OCI-LY1 (cell line): ENCODE measurements around the gene AK5.

Source experiments
- H2AFZ ChIP-seq: fragments of 200-600 bp; sonication (generic), shearing (Covaris generic); 2 replicates; pipeline ENCODE4 v1.6.0; 2014; ENCODE audit warnings: antibody characterized with exemption, mild to moderate bottlenecking, low read length
- H3F3A ChIP-seq: fragments of 200-600 bp; sonication (generic), shearing (Covaris generic); 2 replicates; pipeline ENCODE4 v1.6.0; 2014; ENCODE audit warnings: mild to moderate bottlenecking, antibody characterized with exemption, low read length, moderate library complexity; ENCODE audit not compliant: insufficient read depth
- H3K27ac ChIP-seq: fragments of 200-600 bp; sonication (generic); 2 replicates; pipeline ENCODE4 v1.5.1; 2014; ENCODE audit warnings: low read length, mixed run types, mild to moderate bottlenecking, low read depth; ENCODE audit not compliant: poor library complexity, severe bottlenecking
- H3K27me3 ChIP-seq: fragments of 200-600 bp; sonication (generic); 2 replicates; pipeline ENCODE4 v1.6.0; 2014; ENCODE audit warnings: antibody characterized with exemption, mild to moderate bottlenecking, low read length, moderate library complexity; ENCODE audit not compliant: insufficient read depth
- H3K36me3 ChIP-seq: fragments of 200-600 bp; sonication (generic); 2 replicates; pipeline ENCODE4 v1.6.1; 2014; ENCODE audit warnings: mild to moderate bottlenecking, antibody characterized with exemption, low read length, moderate library complexity, mixed read lengths; ENCODE audit not compliant: insufficient read depth
- H3K4me1 ChIP-seq: fragments of 200-600 bp; sonication (generic); 2 replicates; pipeline ENCODE4 v1.5.1; 2014; ENCODE audit warnings: mild to moderate bottlenecking, low read length, moderate library complexity; ENCODE audit not compliant: insufficient read depth, severe bottlenecking
- H3K4me2 ChIP-seq: fragments of 200-600 bp; sonication (generic), shearing (Covaris generic); 2 replicates; pipeline ENCODE4 v1.6.1; 2014; ENCODE audit warnings: low read length
- H3K4me3 ChIP-seq: fragments of 200-600 bp; sonication (generic); 2 replicates; pipeline ENCODE4 v1.5.1; 2014; ENCODE audit warnings: low read length, low read depth, mild to moderate bottlenecking, mixed read lengths; ENCODE audit not compliant: poor library complexity, severe bottlenecking
- H3K79me2 ChIP-seq: fragments of 200-600 bp; shearing (Covaris generic); 2 replicates; pipeline ENCODE4 v1.6.1; 2016; ENCODE audit warnings: mixed run types, low read length, mixed read lengths; ENCODE audit not compliant: insufficient read depth
- H3K9ac ChIP-seq: fragments of 200-600 bp; sonication (generic), shearing (Covaris generic); 2 replicates; pipeline ENCODE4 v1.6.1; 2014; ENCODE audit warnings: mild to moderate bottlenecking, low read length, mixed read lengths
- H3K9me2 ChIP-seq: fragments of 200-600 bp; sonication (generic), shearing (Covaris generic); 2 replicates; pipeline ENCODE4 v1.6.1; 2014; ENCODE audit warnings: low read depth, mild to moderate bottlenecking, low read length, mixed read lengths
- H3K9me3 ChIP-seq: fragments of 200-600 bp; shearing (Covaris generic); 2 replicates; pipeline ENCODE4 v1.6.1; 2014; ENCODE audit warnings: low read length, mixed read lengths
- H4K20me1 ChIP-seq: fragments of 200-600 bp; sonication (generic), shearing (Covaris generic); 2 replicates; pipeline ENCODE4 v1.6.0; 2016; ENCODE audit warnings: mild to moderate bottlenecking, low read length; ENCODE audit not compliant: insufficient read depth
- EZH2 ChIP-seq: fragments of 200-600 bp; sonication (generic), shearing (Covaris generic); IDR thresholded peaks from 2 replicates; pipeline ENCODE4 v1.8.0; 2017; ENCODE audit warnings: borderline replicate concordance, mixed run types, mild to moderate bottlenecking, antibody characterized with exemption, low read length, moderate library complexity, mixed read lengths
- TF ChIP-seq, protein P1 (sequence below): fragments of 200-600 bp; sonication (generic), shearing (Covaris generic); IDR thresholded peaks from 2 replicates; pipeline ENCODE4 v1.5.1; 2017; ENCODE audit warnings: mild to moderate bottlenecking, antibody characterized with exemption, low read length, moderate library complexity, mixed read lengths

Gene AK5

DNA sequence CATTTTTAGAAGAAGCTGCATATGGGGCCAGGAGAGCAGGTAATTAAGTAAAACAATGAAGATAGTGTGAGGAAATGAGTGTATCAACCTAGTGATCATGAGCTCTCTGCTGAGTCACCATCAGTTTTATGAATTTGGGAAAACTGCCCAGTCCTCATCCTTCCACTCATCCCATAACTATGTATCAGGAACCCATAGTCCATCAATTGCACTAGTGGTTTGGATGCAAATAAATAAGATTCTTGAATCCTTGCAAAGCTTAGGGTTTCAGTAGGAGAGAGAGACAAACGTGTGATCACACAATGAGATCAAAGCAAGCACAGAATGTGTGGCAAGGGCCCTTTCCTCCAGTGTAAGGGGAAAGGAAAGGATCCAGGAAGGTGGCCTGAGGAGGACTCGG, 255.0 kb downstream of the AK5 start:
- Histone ChIP-seq H3K79me2 (no peaks in the 10 kb centered on the region), H3K9ac (no peak overlapping the region), H3K4me3 (no peak overlapping the region), H4K20me1 (no peaks in the 10 kb centered on the region), H3K4me2 (no peak overlapping the region), H3K4me1 (peaks cover 32% of the 10 kb centered on the region), H3K36me3 (no peaks in the 10 kb centered on the region), H3K9me3 (no peaks in the 10 kb centered on the region), H3K9me2 (no peaks in the 10 kb centered on the region), H3K27me3 (no peaks in the 10 kb centered on the region), H3K27ac (no peak overlapping the region), H2AFZ (no peak overlapping the region), H3F3A (no peaks in the 10 kb centered on the region)
- TF ChIP-seq EZH2: no peak
- TF ChIP-seq, protein P1, sequence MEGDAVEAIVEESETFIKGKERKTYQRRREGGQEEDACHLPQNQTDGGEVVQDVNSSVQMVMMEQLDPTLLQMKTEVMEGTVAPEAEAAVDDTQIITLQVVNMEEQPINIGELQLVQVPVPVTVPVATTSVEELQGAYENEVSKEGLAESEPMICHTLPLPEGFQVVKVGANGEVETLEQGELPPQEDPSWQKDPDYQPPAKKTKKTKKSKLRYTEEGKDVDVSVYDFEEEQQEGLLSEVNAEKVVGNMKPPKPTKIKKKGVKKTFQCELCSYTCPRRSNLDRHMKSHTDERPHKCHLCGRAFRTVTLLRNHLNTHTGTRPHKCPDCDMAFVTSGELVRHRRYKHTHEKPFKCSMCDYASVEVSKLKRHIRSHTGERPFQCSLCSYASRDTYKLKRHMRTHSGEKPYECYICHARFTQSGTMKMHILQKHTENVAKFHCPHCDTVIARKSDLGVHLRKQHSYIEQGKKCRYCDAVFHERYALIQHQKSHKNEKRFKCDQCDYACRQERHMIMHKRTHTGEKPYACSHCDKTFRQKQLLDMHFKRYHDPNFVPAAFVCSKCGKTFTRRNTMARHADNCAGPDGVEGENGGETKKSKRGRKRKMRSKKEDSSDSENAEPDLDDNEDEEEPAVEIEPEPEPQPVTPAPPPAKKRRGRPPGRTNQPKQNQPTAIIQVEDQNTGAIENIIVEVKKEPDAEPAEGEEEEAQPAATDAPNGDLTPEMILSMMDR: no peak

DNA sequence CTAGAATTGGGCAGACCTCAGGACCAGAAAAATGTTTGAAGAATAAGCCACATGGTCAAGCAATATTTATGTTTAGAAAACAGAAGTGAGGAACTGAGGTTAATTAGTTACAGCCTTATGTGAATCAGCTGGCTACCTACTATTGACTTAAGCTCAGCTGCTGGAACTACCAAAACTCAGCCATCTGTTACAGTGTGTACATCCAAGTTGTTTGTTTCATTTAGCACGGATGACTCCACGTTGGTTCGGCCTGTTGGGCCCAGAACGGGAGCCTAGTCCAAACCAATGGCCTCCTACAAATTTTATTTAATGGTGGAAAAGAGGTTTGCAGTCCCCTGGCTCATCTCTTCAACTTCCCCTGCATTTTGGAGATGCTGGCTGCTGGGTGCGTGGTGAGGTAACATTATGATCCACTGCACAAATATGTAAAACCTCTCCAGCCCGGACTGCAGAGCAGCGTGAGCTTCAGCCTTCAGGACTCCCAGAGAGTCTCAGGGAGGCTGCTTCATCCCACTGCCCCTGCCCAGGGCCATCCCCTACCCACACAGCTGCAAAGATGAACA, 257.2 kb downstream of the AK5 start:
- H3K27ac ChIP-seq: no peak overlapping the region
- no peaks in the 10 kb centered on the region for H3F3A ChIP-seq
- H3K27me3 ChIP-seq: no peaks in the 10 kb centered on the region
- no peak overlapping the region for H3K9ac ChIP-seq
- no peaks in the 10 kb centered on the region for H3K79me2 ChIP-seq
- H4K20me1 ChIP-seq: no peaks in the 10 kb centered on the region
- TF ChIP-seq, protein P1: no peak
- TF ChIP-seq EZH2: no peak
- H3K9me3 ChIP-seq: no peaks in the 10 kb centered on the region
- no peaks in the 10 kb centered on the region for H3K36me3 ChIP-seq
- no peak overlapping the region for H3K4me3 ChIP-seq
- no peak overlapping the region for H3K4me2 ChIP-seq
- H3K9me2 ChIP-seq: no peaks in the 10 kb centered on the region
- H2AFZ ChIP-seq: no peak overlapping the region
- H3K4me1 ChIP-seq: peaks cover 33% of the 10 kb centered on the region

DNA sequence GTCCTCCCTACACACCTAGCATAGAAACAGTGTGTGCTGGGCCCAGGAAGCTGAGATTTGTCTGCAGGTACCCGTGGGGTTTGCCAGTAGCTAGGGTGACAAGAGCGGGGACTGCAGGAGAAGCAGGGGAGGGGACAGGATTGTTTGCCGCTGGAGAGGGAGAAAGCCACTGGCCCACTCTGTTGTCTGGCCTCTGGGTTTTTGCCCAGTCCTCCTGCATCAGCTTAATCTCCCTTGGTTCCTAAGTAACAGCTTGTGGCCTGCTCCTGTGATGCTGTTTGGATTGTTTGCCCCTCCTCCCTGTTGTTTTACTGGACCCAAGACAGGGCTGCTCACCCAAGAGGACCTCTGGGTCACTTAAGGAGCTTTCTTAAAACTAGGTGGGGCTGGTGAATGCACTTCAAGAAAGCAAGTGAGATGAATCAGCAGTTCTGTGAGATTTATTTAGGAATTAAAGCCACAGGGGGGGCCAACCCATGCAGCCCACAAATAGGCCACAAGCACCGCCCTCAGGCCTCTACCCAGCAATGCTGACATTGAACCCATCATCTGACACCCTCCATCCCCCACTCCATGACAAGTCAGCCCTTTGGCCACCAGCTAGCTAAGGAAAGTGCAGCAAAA, 257.8 kb downstream of the AK5 start:
- H4K20me1 ChIP-seq: no peaks in the 10 kb centered on the region
- TF ChIP-seq EZH2: no peak
- H3K9ac ChIP-seq: no peak overlapping the region
- H3K4me1 ChIP-seq: peaks cover 33% of the 10 kb centered on the region
- no peaks in the 10 kb centered on the region for H3K27me3 ChIP-seq
- H2AFZ ChIP-seq: no peak overlapping the region
- no peak overlapping the region for H3K4me3 ChIP-seq
- no peaks in the 10 kb centered on the region for H3K9me2 ChIP-seq
- no peaks in the 10 kb centered on the region for H3K79me2 ChIP-seq
- no peaks in the 10 kb centered on the region for H3K36me3 ChIP-seq
- H3K4me2 ChIP-seq: no peak overlapping the region
- no peaks in the 10 kb centered on the region for H3K9me3 ChIP-seq
- H3K27ac ChIP-seq: no peak overlapping the region
- no peaks in the 10 kb centered on the region for H3F3A ChIP-seq
